Measurements from ENCODE around the gene MORN1. TPM values are rescaled to one million over a fixed set of nuclear protein-coding genes. Genes with fewer than 3 reads are reported as not detected.

MORN1 gene
- total and polyA plus RNA-seq, 3 donors from 2014 or later = 30.4 to 34.5 (median 30.9) TPM

DNA sequence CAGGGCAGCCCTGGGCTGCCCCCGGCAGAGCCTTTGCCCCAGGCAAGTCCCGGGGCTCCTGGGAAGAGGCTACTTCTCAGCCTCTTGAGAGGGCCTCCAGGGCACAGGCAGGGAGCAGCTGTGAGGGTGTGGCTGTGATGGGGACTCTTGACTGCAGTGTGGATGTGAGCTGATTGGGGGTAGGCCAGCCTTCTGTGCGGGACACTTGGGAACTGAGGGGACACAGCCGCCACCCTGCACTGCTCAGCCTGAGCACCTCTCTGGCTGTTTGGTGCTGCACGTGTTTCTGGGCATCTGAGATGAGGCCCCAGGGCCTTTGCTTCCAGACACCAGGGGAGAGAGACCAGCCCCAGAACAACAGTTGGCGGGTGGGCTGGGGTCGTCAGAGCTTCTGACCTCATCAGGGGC, 101.2 kb downstream of the MORN1 start:
- no peaks in the 10 kb centered on the region for H3K9me3 ChIP-seq
- H3K4me1 ChIP-seq = peaks cover 44% of the 10 kb centered on the region
- no peak for TF ChIP-seq POLR2A (IDR thresholded peaks at IDR 0.05)
- TF ChIP-seq, protein P1, sequence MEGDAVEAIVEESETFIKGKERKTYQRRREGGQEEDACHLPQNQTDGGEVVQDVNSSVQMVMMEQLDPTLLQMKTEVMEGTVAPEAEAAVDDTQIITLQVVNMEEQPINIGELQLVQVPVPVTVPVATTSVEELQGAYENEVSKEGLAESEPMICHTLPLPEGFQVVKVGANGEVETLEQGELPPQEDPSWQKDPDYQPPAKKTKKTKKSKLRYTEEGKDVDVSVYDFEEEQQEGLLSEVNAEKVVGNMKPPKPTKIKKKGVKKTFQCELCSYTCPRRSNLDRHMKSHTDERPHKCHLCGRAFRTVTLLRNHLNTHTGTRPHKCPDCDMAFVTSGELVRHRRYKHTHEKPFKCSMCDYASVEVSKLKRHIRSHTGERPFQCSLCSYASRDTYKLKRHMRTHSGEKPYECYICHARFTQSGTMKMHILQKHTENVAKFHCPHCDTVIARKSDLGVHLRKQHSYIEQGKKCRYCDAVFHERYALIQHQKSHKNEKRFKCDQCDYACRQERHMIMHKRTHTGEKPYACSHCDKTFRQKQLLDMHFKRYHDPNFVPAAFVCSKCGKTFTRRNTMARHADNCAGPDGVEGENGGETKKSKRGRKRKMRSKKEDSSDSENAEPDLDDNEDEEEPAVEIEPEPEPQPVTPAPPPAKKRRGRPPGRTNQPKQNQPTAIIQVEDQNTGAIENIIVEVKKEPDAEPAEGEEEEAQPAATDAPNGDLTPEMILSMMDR (IDR thresholded peaks at IDR 0.05) = no peak
- DNase-seq = no peak
- no peak overlapping the region for H3K4me3 ChIP-seq
- 56% methylated on average over 7 of the region's 7 CpGs; no CpG with 5 or more reads in 1 of the 2 donors for WGBS, 2 donors
- H3K36me3 ChIP-seq (ENCODE audit: low read depth, missing control alignments) = no peaks in the 10 kb centered on the region
- peak overlapping the region; percentile 16 to 68 for H3K27ac ChIP-seq
- no peaks in the 10 kb centered on the region for H3K27me3 ChIP-seq
- intact Hi-C loops (cut with DNase I; ENCODE audit: low total_unique reads) = no loop called here

DNA sequence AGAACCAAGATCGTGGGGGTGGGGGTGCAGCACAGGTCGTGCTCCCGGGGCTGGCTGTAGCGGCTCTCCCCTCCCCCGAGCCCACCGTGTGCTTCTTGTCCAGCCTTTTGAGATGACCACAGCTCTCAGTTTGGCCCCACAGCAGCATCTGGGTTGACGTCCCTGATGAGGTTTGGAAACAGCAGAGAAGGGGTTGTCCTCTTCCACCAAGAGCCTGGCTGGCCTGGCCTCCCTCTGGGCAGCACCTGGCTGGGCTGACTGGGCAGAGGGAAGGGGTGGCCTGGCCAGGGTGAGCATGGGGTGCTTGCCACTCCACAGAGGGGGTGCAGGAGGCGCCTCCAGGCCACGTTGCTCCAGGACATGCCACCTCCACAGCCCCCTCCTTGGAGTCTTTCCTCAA, 101.7 kb downstream of the MORN1 start:
- Histone ChIP-seq H3K4me1 (peaks cover 44% of the 10 kb centered on the region), H3K4me3 (no peak overlapping the region), H3K27me3 (no peaks in the 10 kb centered on the region), H3K27ac (no peak overlapping the region), H3K9me3 (no peaks in the 10 kb centered on the region), H3K36me3 (ENCODE audit: low read depth, missing control alignments) (no peaks in the 10 kb centered on the region)
- intact Hi-C loops (cut with DNase I; ENCODE audit: low total_unique reads) = no loop called here
- no peak for TF ChIP-seq POLR2A (IDR thresholded peaks at IDR 0.05)
- TF ChIP-seq, protein P1 (IDR thresholded peaks at IDR 0.05) = no peak
- 50 to 70% methylated on average over 8 to 9 of the region's 9 CpGs for WGBS, 2 donors
- no peak for DNase-seq

- WGBS, 2 donors = 60 to 83% methylated on average over 1 to 20 of the region's 20 CpGs
- Histone ChIP-seq H3K27ac (no peak overlapping the region), H3K27me3 (no peaks in the 10 kb centered on the region), H3K36me3 (ENCODE audit: low read depth, missing control alignments) (no peaks in the 10 kb centered on the region), H3K4me1 (peaks cover 44% of the 10 kb centered on the region), H3K4me3 (no peak overlapping the region), H3K9me3 (no peaks in the 10 kb centered on the region)
- intact Hi-C loops (cut with DNase I; ENCODE audit: low total_unique reads) = no loop called here
- no peak for TF ChIP-seq POLR2A (IDR thresholded peaks at IDR 0.05)
- TF ChIP-seq, protein P1 (IDR thresholded peaks at IDR 0.05) = no peak
- DNase-seq = no peak
These were observed 102.4 kb downstream of the MORN1 start for GRCh38 chr1:2288816-2289536.

DNA sequence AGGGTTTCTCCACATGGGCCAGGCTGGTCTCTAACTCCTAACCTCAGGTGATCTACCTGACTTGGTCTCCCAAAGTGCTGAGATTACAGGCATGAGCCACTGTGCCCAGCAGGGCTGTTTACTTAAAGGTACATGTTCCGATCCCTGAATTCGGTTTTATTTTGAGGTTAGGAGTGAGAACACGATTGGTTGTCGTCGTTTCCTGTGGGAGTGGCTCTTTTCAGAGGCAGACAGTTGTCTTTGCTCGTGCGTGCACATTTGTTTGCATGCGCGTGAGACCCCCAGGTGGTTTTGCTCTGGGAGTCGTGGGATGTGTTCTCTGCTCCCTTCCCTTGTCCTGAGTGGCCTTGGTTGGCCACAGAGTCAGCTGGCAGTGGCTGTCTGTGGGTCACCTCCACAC, 103.0 kb downstream of the MORN1 start:
- Histone ChIP-seq H3K4me3 (no peak overlapping the region), H3K9me3 (no peaks in the 10 kb centered on the region), H3K27ac (no peak overlapping the region), H3K36me3 (ENCODE audit: low read depth, missing control alignments) (no peaks in the 10 kb centered on the region), H3K27me3 (no peaks in the 10 kb centered on the region), H3K4me1 (peaks cover 44% of the 10 kb centered on the region)
- no peak for DNase-seq
- intact Hi-C loops (cut with DNase I; ENCODE audit: low total_unique reads) = no loop called here
- TF ChIP-seq, protein P1 (IDR thresholded peaks at IDR 0.05) = no peak
- no peak for TF ChIP-seq POLR2A (IDR thresholded peaks at IDR 0.05)
- 79 to 82% methylated on average over 10 of the region's 10 CpGs for WGBS, 2 donors

DNA sequence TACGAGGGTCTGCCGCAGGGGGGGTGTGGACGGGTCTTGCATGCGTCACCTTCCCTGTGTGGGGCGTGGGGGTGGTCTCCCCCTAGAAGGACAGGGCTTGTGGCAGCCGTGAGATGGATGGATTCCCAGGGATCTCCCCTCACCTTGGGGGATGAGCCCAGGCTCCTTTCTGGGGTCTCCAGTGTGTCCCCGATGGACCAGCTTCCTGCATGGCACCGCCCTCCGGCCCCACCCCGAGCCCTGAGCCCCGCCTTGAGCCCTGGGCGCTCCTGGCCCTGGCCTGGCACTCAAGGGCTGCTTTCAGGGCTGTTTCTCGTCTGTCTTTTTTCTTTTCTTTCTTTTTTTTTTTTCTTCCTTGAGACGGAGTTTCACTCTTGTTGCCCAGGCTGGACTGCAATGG, 103.7 kb downstream of the MORN1 start:
- Histone ChIP-seq H3K36me3 (ENCODE audit: low read depth, missing control alignments) (no peaks in the 10 kb centered on the region), H3K4me1 (peaks cover 44% of the 10 kb centered on the region), H3K27me3 (no peaks in the 10 kb centered on the region), H3K9me3 (no peaks in the 10 kb centered on the region), H3K27ac (no peak overlapping the region), H3K4me3 (no peak overlapping the region)
- intact Hi-C loops (cut with DNase I; ENCODE audit: low total_unique reads) = no loop called here
- DNase-seq = no peak
- TF ChIP-seq, protein P1 (IDR thresholded peaks at IDR 0.05) = no peak
- TF ChIP-seq POLR2A (IDR thresholded peaks at IDR 0.05) = no peak
- 91 to 96% methylated on average over 4 to 14 of the region's 14 CpGs for whole genome bisulfite sequencing, 2 donors

Data from testis (tissue), 3 donors.